Panc1 (cell line): ENCODE data around the gene DMBT1. TPM values are rescaled to one million over a fixed set of nuclear protein-coding genes. Genes with fewer than 3 reads are reported as not detected.

Source experiments
- ATAC-seq: fragments of 200-7000 bp; cut with Tn5 transposase; 2 replicates; pipeline ENCODE4 v1.9.1; 2020; ENCODE audit warnings: mild to moderate bottlenecking, moderate library complexity
- BruUV-seq: library from RNA; stranded (reverse); fragments of 400-500 nt; replicated peaks from 2 replicates; lab custom pipeline; 2021; lab: Mats Ljungman, UMichigan
- CTCF ChIA-PET: fragments of 300-600 bp; sonication (Branson Sonifier 250); formaldehyde crosslinking; loops from one replicate; lab custom pipeline; 2022; ENCODE audit warnings: antibody characterized with exemption; lab: Charles Lee
- POLR2A ChIA-PET: fragments of 300-600 bp; sonication (Branson Sonifier 250); formaldehyde crosslinking; loops from one replicate; lab custom pipeline; 2022; ENCODE audit warnings: antibody characterized with exemption; lab: Charles Lee
- DNase-seq: peaks from one replicate; pipeline ENCODE4 v3.0.0-alpha.2; 2010; ENCODE audit warnings: low read depth, low spot score
- H3K27ac ChIP-seq: 2 replicates; pipeline ENCODE4 v1.5.1; 2011; ENCODE audit warnings: mild to moderate bottlenecking, low read length, inconsistent platforms
- H3K27me3 ChIP-seq: fragments of 200-500 bp; sonication (Bioruptor generic); 2 replicates; pipeline ENCODE4 v1.6.0; 2014; ENCODE audit warnings: low read length, inconsistent platforms; ENCODE audit not compliant: control insufficient read depth, insufficient read depth
- H3K36me3 ChIP-seq: fragments of 200-500 bp; sonication (Bioruptor generic); 2 replicates; pipeline ENCODE4 v1.5.1; 2014; ENCODE audit warnings: inconsistent platforms, mild to moderate bottlenecking, low read length, moderate library complexity; ENCODE audit not compliant: control insufficient read depth, insufficient read depth
- H3K4me1 ChIP-seq: 2 replicates; pipeline ENCODE4 v1.5.1; 2011; ENCODE audit warnings: inconsistent platforms, mild to moderate bottlenecking, low read length, moderate library complexity; ENCODE audit not compliant: control insufficient read depth, insufficient read depth
- H3K4me3 ChIP-seq, 2 experiments: 2 replicates each; pipeline ENCODE4 v1.5.1; 2011 to 2012; ENCODE audit warnings: low read depth in 2 of 2, low read length in 2 of 2, mild to moderate bottlenecking in 2 of 2, inconsistent platforms in 1 of 2, moderate library complexity in 1 of 2
- H3K9me3 ChIP-seq: fragments of 200-500 bp; sonication (Bioruptor generic); 2 replicates; pipeline ENCODE4 v1.5.1; 2014; ENCODE audit warnings: low read depth, mild to moderate bottlenecking, inconsistent platforms, low read length, moderate library complexity; ENCODE audit not compliant: control insufficient read depth, insufficient read depth
- CTCF ChIP-seq: fragments of 450-650 bp; IDR thresholded peaks from 2 replicates; pipeline ENCODE4 v1.5.1; 2017; ENCODE audit warnings: mild to moderate bottlenecking
- POLR2AphosphoS5 ChIP-seq: IDR thresholded peaks from 2 replicates; pipeline ENCODE4 v1.6.1; 2012; ENCODE audit warnings: mild to moderate bottlenecking, low read depth, low read length, moderate library complexity
- REST ChIP-seq, 2 experiments: IDR thresholded peaks; 2 replicates each; pipeline ENCODE4 v1.6.1; 2011 to 2012; ENCODE audit warnings: low read depth in 2 of 2, control low read depth in 1 of 2, low read length in 1 of 2, mild to moderate bottlenecking in 1 of 2, moderate library complexity in 1 of 2; ENCODE audit not compliant: insufficient read depth in 1 of 2
- SIN3A ChIP-seq: IDR thresholded peaks from 2 replicates; pipeline ENCODE4 v1.6.1; 2012; ENCODE audit warnings: low read depth, mild to moderate bottlenecking, low read length, moderate library complexity, borderline replicate concordance; ENCODE audit not compliant: insufficient read depth
- TCF7L2 ChIP-seq: IDR thresholded peaks from 2 replicates; pipeline ENCODE4 v1.6.1; 2011; ENCODE audit warnings: mild to moderate bottlenecking, low read depth, low read length, inconsistent platforms
- in situ Hi-C: cut with HindIII; loops from 2 replicates; pipeline ENCODE4 v1.10.0; 2016; ENCODE audit warnings: low sequenced_read_pairs, low pct_unique_long_range_greater_than_20kb
- intact Hi-C: fragments of 100-400 bp; cut with micrococcal nuclease; formaldehyde crosslinking; loops from one replicate; pipeline ENCODE4 v1.10.0; 2022; ENCODE audit not compliant: unreplicated experiment
- total RNA-seq: library from RNA; stranded (reverse); gene quantifications from one replicate; pipeline ENCODE4 v1.2.1, GENCODE V29; 2021; ENCODE audit not compliant: unreplicated experiment

DMBT1 gene
- total RNA-seq, 1 experiment from 2014 or later = 0.05 TPM

- no TSS peak for BruUV-seq
- Histone ChIP-seq H3K9me3 (no peaks in the 10 kb centered on the region), H3K4me3 (no peak overlapping the region), H3K4me1 (no peaks in the 10 kb centered on the region), H3K27ac (no peak overlapping the region), H3K27me3 (peaks cover 12% of the 10 kb centered on the region), H3K36me3 (no peaks in the 10 kb centered on the region)
- DNase-seq (no peak), ATAC-seq (peak; percentile 64; the same call in 1 of the 2 replicates)
- TF ChIP-seq TCF7L2 = no peak
- TF ChIP-seq CTCF = peak; percentile 26
- no peak for TF ChIP-seq POLR2AphosphoS5
- POLR2A ChIA-PET = no interaction called here
- intact Hi-C loops (loop anchor here (1.0 to 2.0 kb wide), 2 partner anchors 40 to 179 kb away; no protein-coding TSS in a partner anchor), in situ Hi-C loops (no loop called here)
- CTCF ChIA-PET = interaction anchor here (1.0 kb wide), 1 partner anchor 13 kb away, joined by 3 read pairs; no protein-coding TSS in a partner anchor
Measured at GRCh38 chr10:122525788-122526187, 34.8 kb upstream of the DMBT1 start.

GRCh38 chr10:122526892-122527291 lies 33.7 kb upstream of the DMBT1 start:
- POLR2A ChIA-PET = no interaction called here
- in situ Hi-C loops (no loop called here), intact Hi-C loops (loop anchor here (2.0 kb wide), 1 partner anchor 178 kb away; no protein-coding TSS in a partner anchor)
- Histone ChIP-seq H3K27me3 (peaks cover 15% of the 10 kb centered on the region), H3K4me1 (no peaks in the 10 kb centered on the region), H3K27ac (no peak overlapping the region), H3K36me3 (no peaks in the 10 kb centered on the region), H3K4me3 (no peak overlapping the region), H3K9me3 (no peaks in the 10 kb centered on the region)
- CTCF ChIA-PET = no interaction called here
- no peak for DNase-seq
- TF ChIP-seq CTCF (no peak), TCF7L2 (no peak), SIN3A (no peak), POLR2AphosphoS5 (no peak), REST (IDR thresholded peaks at IDR 0.05; ENCODE audit: insufficient read depth in 1 of 2, low read depth in 2 of 2, low read length in 1 of 2) (no peak)
- ATAC-seq = no peak
- no TSS peak for BruUV-seq
